CD4-positive, alpha-beta T cell treated with Interleukin-10 for 1 hour (primary cell): ENCODE measurements around the gene DLG5.

ENCODE experiments used
- DNase-seq: peaks from one replicate; pipeline ENCODE4 v3.0.0-alpha.2; 2020

Gene DLG5

GRCh38 chr10:77909749-77910375 is 16.7 kb downstream of the DLG5 start:
- no peak for DNase-seq

- DNase-seq = no peak
Observed at GRCh38 chr10:77909021-77909748, 17.4 kb downstream of the DLG5 start.

GRCh38 chr10:77907900-77908717 is 18.4 kb downstream of the DLG5 start:
- DNase-seq = no peak

- DNase-seq = no peak
Observed at GRCh38 chr10:77907462-77907861, 19.1 kb downstream of the DLG5 start.

GRCh38 chr10:77906951-77907421 is 19.6 kb downstream of the DLG5 start:
- no peak for DNase-seq

- DNase-seq = no peak
Observed at GRCh38 chr10:77905781-77906180, 20.8 kb downstream of the DLG5 start.

GRCh38 chr10:77905086-77905748 is 21.3 kb downstream of the DLG5 start:
- no peak for DNase-seq

- DNase-seq = no peak
Observed at GRCh38 chr10:77904100-77904840, 22.3 kb downstream of the DLG5 start.

GRCh38 chr10:77902159-77902558 is 24.4 kb downstream of the DLG5 start:
- no peak for DNase-seq

GRCh38 chr10:77901743-77902142 is 24.8 kb downstream of the DLG5 start:
- DNase-seq = no peak

- no peak for DNase-seq
Observed at GRCh38 chr10:77899690-77900089, 26.9 kb downstream of the DLG5 start.

GRCh38 chr10:77899080-77899477 is 27.5 kb downstream of the DLG5 start:
- no peak for DNase-seq

- no peak for DNase-seq
Observed at GRCh38 chr10:77898323-77899079, 28.1 kb downstream of the DLG5 start.

GRCh38 chr10:77896058-77896457 is 30.5 kb downstream of the DLG5 start:
- DNase-seq = no peak

GRCh38 chr10:77894058-77894457 is 32.5 kb downstream of the DLG5 start:
- no peak for DNase-seq

- no peak for DNase-seq
Observed at GRCh38 chr10:77893386-77893785, 33.2 kb downstream of the DLG5 start.

- DNase-seq = no peak
Observed at GRCh38 chr10:77892761-77893160, 33.8 kb downstream of the DLG5 start.

GRCh38 chr10:77892021-77892739 is 34.4 kb downstream of the DLG5 start:
- DNase-seq = no peak

- no peak for DNase-seq
Observed at GRCh38 chr10:77890097-77890496, 36.5 kb downstream of the DLG5 start.

- DNase-seq = no peak
Observed at GRCh38 chr10:77889277-77889903, 37.2 kb downstream of the DLG5 start.

GRCh38 chr10:77888356-77888703 is 38.2 kb downstream of the DLG5 start:
- no peak for DNase-seq
